ENCODE data around the gene TUBB4B.

Gene TUBB4B

GRCh38 chr9:137269231-137269772 is 28.2 kb downstream of the TUBB4B start:
- FAIRE-seq (no peak), DNase-seq (ENCODE audit: insufficient read length, low spot score) (no peak)
- TF ChIP-seq CTCF (IDR thresholded peaks at IDR 0.05; ENCODE audit: insufficient read depth, missing control alignments) = no peak

GRCh38 chr9:137270929-137271695 is 30.0 kb downstream of the TUBB4B start:
- FAIRE-seq (no peak), DNase-seq (ENCODE audit: insufficient read length, low spot score) (no peak)

GRCh38 chr9:137271696-137272076 is 30.6 kb downstream of the TUBB4B start:
- FAIRE-seq (no peak), DNase-seq (ENCODE audit: insufficient read length, low spot score) (no peak)
- no peak for TF ChIP-seq CTCF (IDR thresholded peaks at IDR 0.05; ENCODE audit: insufficient read depth, missing control alignments)

More at GRCh38 chr9:137270929-137271695, 30.0 kb downstream of the TUBB4B start:
- no peak for TF ChIP-seq CTCF (IDR thresholded peaks at IDR 0.05; ENCODE audit: insufficient read depth, missing control alignments)

- FAIRE-seq = no peak
- no peak for TF ChIP-seq CTCF (IDR thresholded peaks at IDR 0.05; ENCODE audit: insufficient read depth, missing control alignments)
- DNase-seq (ENCODE audit: insufficient read length, low spot score) = no peak
These were observed 31.4 kb downstream of the TUBB4B start for GRCh38 chr9:137272241-137273094.

- TF ChIP-seq CTCF (IDR thresholded peaks at IDR 0.05; ENCODE audit: insufficient read depth, missing control alignments) = no peak
- no peak for FAIRE-seq
- no peak for DNase-seq (ENCODE audit: insufficient read length, low spot score)
These were observed 32.0 kb downstream of the TUBB4B start for GRCh38 chr9:137273095-137273490.

- no peak for DNase-seq (ENCODE audit: insufficient read length, low spot score)
These were observed 32.7 kb downstream of the TUBB4B start for GRCh38 chr9:137273611-137274320.

More at GRCh38 chr9:137273611-137274320, 32.7 kb downstream of the TUBB4B start:
- TF ChIP-seq CTCF (IDR thresholded peaks at IDR 0.05; ENCODE audit: insufficient read depth, missing control alignments) = no peak
- FAIRE-seq = no peak

All from D721Med (cell line).